ENCODE measurements around the gene ANKRD40CL.

ANKRD40CL gene

GRCh38 chr17:50790618-50791017, 23.3 kb upstream of the ANKRD40CL start:
- no peak for DNase-seq (ENCODE audit: low spot score)
- FAIRE-seq: no peak

DNA sequence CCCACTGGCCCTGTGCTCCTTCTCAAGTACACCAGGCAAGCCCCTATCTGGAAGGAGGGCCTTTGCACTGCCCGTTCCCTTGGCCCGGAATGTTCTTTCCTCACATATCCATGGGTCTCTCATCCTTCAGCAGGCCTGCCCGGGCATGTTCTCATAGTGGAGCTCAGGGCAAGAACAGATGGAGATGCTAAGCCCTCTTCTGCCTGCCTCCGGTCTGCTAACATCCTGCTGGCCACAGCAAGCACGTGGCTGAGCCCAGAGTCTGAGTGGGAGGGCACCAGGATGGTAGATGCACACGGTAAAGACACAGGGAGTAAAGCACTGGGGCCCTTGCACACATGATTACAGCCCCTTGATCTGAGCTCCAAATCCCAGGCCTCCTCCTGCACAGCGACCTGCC, 19.8 kb upstream of the ANKRD40CL start:
- FAIRE-seq: no peak
- DNase-seq (ENCODE audit: low spot score): no peak

- DNase-seq (ENCODE audit: low spot score): no peak
- no peak for FAIRE-seq
Observed at GRCh38 chr17:50785946-50786570, 18.7 kb upstream of the ANKRD40CL start.

- DNase-seq (ENCODE audit: low spot score) (no peak), FAIRE-seq (no peak)
Observed at GRCh38 chr17:50785126-50785525, 17.8 kb upstream of the ANKRD40CL start.

DNA sequence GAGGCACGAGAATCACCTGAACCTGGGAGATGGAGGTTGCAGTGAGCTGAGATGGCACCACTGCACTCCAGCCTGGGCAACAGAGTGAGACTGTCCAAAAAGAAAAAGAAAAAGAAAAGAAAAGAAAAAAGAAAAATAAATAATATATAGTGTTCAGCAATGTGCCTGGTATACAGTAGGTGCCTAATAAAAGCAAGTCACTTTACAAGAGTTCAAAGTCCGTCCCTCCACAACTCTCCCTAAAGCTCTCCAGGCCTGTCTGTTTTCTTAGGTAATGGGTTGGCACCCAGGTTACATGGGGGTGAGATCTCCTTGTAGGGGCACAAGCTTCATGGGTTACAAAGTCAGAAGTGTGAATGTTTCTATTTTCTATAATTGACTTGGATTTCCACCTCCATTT, 16.6 kb upstream of the ANKRD40CL start:
- FAIRE-seq (no peak), DNase-seq (ENCODE audit: low spot score) (no peak)

GRCh38 chr17:50783193-50783660, 15.9 kb upstream of the ANKRD40CL start:
- DNase-seq (ENCODE audit: low spot score): peak; percentile 73
- no peak for FAIRE-seq

GRCh38 chr17:50781167-50781566, 13.8 kb upstream of the ANKRD40CL start:
- FAIRE-seq: no peak
- DNase-seq (ENCODE audit: low spot score): no peak

DNA sequence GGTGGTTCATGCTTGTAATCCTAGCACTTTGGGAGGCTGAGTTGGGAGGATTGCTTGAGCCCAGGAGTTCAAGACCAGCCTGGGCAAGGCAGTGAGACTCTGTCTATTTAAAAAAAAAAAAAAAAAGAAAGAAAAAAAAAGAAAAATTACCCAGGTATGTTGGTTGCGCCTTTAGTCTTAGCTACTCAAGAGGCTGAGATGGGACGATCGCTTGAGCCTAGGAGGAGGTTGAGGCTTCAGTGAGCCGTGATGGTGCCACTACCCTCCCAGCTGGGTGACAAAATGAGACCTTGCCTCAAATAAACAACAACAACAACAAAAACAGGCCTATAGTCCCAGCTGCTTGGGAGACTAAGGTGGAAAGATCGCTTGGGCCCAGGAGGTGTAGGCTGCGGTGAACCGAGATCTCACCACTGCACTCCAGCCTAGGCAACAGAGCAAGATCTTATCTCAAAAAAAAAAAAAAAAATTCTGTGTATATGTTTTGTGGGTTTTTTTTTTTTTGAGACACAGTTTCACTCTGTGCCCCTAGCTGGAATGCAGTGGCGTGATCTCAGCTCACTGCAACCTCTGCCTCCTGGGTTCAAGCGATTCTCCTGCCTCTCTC, 12.5 kb upstream of the ANKRD40CL start:
- DNase-seq (ENCODE audit: low spot score) (no peak), FAIRE-seq (no peak)

DNA sequence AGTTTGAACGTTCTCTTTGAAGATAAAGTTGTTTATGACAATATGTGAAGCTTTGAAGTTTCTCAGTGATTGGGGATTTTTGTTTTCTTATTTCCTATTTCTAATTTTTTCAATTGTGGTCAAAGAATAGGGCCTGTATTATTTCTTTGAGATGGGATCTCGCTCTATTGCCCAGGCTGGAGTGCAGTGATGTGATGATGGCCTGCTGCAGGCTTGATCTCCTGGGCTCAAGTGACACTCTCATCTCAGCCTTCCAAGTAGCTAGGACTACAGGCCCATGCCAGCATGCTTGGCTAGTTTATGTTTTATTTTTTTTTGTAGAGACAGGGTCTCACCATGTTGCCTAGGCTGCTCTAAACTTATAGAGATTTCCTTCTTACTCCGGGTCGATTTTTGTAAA, 11.7 kb upstream of the ANKRD40CL start:
- DNase-seq (ENCODE audit: low spot score) (no peak), FAIRE-seq (no peak)

DNA sequence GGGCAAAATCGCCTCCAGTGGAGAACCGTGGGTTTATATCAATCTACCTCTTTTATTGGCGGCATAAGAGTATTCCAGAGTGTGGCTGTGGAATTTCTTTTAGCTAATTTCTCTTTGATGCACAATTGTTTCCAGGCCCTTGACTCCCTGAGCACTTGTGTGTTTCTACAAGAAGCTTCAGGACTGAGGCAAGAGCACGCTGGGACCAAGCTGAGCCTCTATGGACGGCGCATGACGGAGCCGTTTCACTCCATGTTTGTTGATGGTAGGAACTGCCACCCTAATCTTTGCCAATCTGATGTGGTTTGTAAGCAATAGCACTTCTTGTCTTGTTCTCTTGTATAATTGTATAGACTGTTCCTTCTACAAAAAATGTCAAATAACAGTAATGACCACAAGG, 11.2 kb upstream of the ANKRD40CL start:
- FAIRE-seq: no peak
- no peak for DNase-seq (ENCODE audit: low spot score)

DNA sequence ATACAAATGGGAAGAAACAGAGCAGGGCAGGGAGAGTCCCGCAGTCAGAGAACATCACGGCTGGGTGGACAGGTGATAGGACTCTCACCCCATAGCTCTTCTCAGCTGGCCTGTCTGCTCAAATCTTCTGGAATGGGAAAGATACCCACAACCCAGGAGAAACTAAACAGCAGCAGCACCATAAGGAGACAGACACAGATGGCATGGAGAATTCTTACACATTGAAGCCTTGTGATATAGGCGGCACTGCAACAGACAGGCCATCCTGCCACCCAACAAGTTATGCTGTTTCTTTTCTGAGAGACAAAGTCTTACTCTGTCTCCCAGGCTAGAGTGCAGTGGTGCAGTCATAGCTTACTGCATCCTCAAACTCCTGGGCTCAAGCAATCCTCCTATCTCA, 8.6 kb upstream of the ANKRD40CL start:
- DNase-seq (ENCODE audit: low spot score) (no peak), FAIRE-seq (no peak)

DNA sequence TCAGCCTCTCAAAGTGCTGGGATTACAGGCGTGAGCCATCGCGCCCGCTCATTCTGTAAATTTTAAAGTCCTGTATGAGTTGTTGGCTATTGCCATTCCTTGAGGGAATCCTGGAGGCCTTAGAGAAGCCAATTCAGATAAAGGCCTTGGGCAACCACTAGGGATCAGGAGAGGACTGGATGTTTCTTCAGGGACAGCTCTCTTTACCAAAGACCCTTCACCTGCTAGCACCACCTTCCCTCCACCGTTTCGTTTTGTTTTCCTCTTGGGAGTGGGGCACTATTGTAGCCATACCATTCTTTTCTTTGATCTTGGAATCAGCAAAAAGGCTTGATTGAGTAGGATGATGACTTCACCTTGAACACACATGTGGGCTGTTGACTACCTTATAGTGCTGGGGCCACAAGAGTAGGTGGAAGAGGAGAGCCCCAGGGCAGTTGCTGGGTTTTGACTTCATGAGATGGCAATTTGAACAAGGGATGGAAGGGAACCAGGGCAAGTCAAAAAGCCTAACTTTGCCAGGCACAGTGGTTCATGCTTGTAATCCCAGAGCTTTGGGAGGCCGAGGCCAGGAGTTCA, 7.0 kb upstream of the ANKRD40CL start:
- DNase-seq (ENCODE audit: low spot score): no peak
- FAIRE-seq: no peak

DNA sequence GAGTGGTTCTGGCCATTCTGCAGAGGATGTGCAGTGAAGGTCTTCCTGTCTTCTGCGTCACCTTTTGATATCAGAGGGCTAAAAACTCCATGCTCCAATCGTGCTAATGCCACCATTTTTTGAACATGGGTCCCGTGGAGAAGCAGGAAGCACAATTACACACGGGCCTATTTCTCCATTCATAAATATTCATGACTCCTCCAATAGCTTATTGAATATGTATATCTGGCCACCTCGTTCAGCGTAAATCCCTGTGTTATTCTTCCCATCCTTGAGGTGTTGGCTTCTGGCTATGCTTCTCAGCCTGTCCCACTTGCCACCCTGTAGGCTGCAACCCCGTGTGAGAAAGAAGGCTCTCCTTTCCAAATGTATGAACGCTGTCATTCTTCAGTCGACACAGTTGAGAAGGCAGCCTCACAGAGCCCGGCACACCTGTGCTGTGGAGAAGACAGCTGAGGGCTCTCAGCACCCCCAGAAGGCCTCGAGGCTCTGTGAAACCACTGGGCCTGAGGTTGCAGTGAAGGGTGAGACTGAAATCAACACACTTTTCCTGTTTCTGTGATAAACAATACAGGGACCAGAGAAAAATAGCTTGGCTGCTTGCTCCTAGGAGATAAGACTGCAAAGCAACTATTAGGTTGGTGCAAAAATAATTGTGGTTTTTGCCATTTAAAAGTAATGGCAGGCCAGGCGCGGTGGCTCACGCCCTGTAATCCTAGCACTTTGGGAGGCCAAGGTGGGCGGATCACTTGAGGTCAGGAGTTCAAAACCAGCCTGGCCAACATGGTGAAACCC, 4.9 kb upstream of the ANKRD40CL start:
- FAIRE-seq (no peak), DNase-seq (ENCODE audit: low spot score) (no peak)

DNA sequence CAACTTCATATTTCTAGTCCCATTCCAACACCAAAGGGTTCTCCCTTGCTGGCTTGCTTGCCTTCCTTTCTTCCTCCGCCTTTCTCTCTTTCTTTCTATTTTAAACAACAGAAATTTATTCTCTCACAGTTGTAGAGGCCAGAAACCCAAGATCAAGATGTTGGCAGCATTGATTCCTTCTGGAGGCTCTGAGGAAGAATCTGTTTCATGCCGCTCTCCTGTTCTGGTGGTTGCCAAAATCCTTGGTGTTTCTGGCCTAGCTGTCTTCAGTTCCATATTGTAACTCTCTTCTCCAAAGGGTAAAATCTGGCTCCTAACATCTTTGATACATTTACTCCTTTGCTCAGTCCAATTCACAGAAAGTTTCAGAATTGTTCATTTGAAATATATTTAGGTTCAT, 3.0 kb upstream of the ANKRD40CL start:
- DNase-seq (ENCODE audit: low spot score) (no peak), FAIRE-seq (no peak)

DNA sequence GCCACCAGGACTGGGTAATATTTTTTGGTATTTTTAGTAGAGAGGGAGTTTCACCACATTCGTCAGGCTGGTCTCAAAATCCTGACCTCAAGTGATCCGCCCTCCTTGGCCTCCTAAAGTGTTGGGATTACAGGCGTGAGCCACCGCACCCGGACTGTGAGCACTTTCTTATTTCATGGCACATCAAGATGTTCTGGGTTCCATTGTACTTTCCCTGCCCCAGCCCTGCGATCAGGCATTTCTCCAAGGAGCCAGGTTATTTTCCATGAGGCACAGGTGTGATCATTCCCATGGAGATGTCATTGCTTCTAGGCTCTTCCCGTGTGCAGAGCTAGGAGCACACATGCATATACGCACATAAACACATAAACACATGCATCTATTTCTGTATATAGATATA, 2.6 kb upstream of the ANKRD40CL start:
- no peak for DNase-seq (ENCODE audit: low spot score)
- no peak for FAIRE-seq

- DNase-seq (ENCODE audit: low spot score) (no peak), FAIRE-seq (no peak)
Observed at GRCh38 chr17:50768346-50768761, 1.0 kb upstream of the ANKRD40CL start.

- DNase-seq (ENCODE audit: low spot score) (no peak), FAIRE-seq (no peak)
Observed at GRCh38 chr17:50767030-50767429, 288 bp downstream of the ANKRD40CL start.

DNA sequence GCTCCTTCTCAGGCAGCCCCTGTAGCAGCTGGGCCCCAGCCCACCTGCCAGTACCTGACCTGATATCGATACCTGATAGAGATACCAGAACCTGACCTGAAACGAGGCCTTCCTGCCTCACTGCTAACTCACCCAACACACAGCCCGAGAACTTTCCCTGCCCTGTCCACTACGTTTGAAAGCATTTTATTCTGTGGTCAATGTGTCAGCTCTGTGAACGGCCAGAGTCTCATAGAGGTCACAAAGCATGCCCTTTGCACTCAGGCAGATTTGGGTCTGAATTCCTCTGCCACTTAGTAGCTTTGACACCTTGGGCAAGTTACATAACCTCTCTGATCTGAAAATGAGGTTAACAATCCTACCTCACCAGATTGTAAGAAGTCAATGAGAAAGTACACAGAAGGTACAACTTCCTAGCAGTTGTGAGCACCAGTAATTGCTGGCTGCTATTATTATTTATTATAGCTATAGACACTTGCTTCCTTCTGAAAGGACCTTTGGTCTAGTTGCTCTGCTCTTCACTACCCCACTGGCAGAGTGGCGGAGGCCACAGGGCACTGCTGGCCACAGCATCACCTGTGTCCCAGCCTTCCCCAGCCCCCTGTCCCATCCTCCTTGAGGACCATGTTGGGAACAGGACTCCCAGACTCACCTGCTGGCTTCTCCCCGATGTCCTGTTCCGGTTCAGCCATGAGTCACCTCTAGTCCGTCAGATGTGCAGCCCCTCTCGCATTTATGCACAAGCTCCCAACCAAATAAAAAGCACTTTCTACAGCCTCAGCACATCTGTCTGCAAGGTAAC, 895 bp downstream of the ANKRD40CL start:
- DNase-seq (ENCODE audit: low spot score): no peak
- no peak for FAIRE-seq

DNA sequence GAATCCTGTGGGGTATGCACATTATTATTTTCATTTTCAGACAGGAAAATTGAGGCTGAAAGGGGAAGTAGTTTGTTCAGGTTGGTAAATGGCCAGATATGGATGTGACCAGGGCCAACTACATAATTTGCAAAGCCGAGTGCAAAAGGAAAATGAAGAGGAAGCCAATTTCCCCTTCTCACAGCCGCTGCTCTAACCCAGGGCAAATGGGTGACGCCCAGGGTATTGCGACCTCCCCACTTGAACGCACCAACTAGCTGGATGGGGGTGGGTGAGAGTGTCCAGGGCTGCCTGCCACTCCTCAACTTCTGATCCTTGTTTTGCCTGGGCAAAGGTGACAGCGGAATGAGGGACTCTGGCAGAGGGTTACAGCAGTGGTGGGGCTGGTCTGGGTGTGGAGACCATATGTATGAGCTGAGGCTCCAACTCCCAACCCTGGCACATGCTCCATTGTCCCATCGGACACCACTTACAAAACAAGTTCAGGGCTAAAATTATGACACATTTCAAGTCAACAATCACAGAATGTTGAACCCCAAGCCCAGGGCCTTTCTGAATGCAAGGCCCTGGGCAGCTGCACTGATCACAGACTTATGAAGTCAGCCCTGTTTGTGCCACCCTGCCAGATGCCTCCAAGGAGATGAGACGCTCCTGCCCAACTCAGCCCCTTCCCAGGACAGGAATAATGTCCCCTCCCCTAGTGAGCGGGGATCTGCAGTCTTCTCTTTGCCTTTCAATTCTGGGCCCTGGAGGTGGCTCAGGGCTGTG, 1.7 kb downstream of the ANKRD40CL start:
- DNase-seq (ENCODE audit: low spot score) (no peak), FAIRE-seq (no peak)

DNA sequence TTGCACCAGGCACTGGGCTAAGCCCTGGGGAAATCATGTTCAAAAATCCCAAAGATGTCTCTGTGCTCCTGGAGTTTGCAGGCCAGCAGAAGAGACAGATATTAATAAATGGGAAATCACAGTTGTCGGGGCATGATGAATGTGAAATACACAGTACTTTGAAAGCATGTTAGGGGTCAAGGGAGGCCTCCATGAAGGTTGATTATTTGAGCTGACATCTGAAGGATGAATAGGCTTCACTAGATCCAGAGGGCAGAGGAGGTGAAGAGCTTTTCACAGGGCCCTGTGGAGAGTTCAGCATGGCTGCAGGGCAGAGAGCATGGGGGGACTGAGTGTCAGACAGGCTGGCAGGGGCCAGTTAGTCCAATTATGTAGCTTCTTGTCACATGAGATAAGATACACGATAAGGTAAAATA, 2.6 kb downstream of the ANKRD40CL start:
- DNase-seq (ENCODE audit: low spot score) (no peak), FAIRE-seq (no peak)

Data from RCC 7860 (cell line).